HG03342 (cell line): ENCODE results near the gene EPHB1.

Source experiments
- ATAC-seq: cut with Tn5 transposase; IDR thresholded peaks from one replicate; pipeline ENCODE4 v1.9.1; 2021; ENCODE audit warnings: mild to moderate bottlenecking, moderate library complexity; ENCODE audit not compliant: unreplicated experiment

EPHB1 gene

GRCh38 chr3:135263331-135263730 lies 468.3 kb downstream of the EPHB1 start:
- ATAC-seq: no peak

GRCh38 chr3:135267487-135267886 lies 472.4 kb downstream of the EPHB1 start:
- no peak for ATAC-seq

- no peak for ATAC-seq
These were observed 474.0 kb downstream of the EPHB1 start for GRCh38 chr3:135268941-135269532.

- ATAC-seq: no peak
These were observed 476.3 kb downstream of the EPHB1 start for GRCh38 chr3:135271177-135272025.

GRCh38 chr3:135272026-135272669 lies 477.1 kb downstream of the EPHB1 start:
- no peak for ATAC-seq

- no peak for ATAC-seq
These were observed 497.1 kb downstream of the EPHB1 start for GRCh38 chr3:135292162-135292561.

GRCh38 chr3:135301670-135302069 lies 506.6 kb downstream of the EPHB1 start:
- ATAC-seq: no peak

- ATAC-seq: no peak
These were observed 509.3 kb downstream of the EPHB1 start for GRCh38 chr3:135304378-135304777.
